PC-3 (cell line): Measurements from ENCODE around the gene IGSF23.
A peak's percentile ranks its signal among the peaks of the same experiment; 100 is the strongest.

Experiments used
- EZH2 ChIP-seq: fragments of 300-600 bp; sonication (generic); IDR thresholded peaks from one replicate; pipeline ENCODE4 v1.6.1; 2017; ENCODE audit warnings: antibody characterized with exemption, mild to moderate bottlenecking, low read length; ENCODE audit not compliant: unreplicated experiment
- EZH2phosphoT487 ChIP-seq: fragments of 300-600 bp; sonication (generic); IDR thresholded peaks from 2 replicates; pipeline ENCODE4 v1.6.1; 2018; ENCODE audit warnings: mild to moderate bottlenecking, antibody characterized with exemption, low read length, borderline replicate concordance
- TF ChIP-seq, protein P1 (sequence below): fragments of 300-600 bp; sonication (generic); conservative IDR thresholded peaks from 2 replicates; pipeline ENCODE4 v1.5.1; 2017; ENCODE audit warnings: antibody characterized with exemption, low read depth, mild to moderate bottlenecking, low read length

DNA sequence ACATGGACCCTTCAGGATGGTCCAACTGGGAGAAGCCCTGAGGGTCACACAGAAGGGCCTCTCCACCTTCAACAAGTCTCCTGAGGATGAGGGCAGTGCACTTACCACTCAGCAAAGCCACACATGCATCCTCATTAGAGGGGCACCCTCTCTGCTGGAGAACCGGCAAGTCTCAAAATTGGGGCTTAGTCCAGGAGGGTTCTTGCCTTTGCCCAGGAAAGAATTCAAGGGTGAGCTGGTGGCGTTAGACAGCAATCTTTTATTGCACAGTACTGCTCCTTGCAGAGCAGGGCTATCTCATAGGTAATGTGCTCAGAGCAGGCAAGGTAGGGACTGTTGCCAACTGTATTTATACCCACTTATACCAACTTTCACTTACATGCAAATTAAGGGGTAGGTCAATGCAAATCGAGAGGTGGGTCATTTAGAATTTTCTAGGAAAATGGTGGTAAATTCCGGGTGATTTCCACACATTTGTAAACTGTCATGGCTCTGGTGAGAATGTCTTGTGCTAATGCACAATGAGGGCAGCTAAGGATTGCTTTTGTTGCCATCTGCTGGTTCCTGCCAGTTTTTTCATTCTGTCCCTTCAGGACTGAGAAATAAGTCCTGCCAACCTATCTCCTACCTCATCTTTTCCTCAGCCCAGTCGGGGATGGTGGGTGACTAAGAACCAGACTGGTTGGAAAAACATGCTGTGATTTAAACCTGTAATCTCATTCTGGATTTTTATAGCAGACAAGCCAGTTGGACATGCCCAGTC lies 27.8 kb upstream of the IGSF23 start:
- no peak for TF ChIP-seq EZH2phosphoT487
- TF ChIP-seq, protein P1, sequence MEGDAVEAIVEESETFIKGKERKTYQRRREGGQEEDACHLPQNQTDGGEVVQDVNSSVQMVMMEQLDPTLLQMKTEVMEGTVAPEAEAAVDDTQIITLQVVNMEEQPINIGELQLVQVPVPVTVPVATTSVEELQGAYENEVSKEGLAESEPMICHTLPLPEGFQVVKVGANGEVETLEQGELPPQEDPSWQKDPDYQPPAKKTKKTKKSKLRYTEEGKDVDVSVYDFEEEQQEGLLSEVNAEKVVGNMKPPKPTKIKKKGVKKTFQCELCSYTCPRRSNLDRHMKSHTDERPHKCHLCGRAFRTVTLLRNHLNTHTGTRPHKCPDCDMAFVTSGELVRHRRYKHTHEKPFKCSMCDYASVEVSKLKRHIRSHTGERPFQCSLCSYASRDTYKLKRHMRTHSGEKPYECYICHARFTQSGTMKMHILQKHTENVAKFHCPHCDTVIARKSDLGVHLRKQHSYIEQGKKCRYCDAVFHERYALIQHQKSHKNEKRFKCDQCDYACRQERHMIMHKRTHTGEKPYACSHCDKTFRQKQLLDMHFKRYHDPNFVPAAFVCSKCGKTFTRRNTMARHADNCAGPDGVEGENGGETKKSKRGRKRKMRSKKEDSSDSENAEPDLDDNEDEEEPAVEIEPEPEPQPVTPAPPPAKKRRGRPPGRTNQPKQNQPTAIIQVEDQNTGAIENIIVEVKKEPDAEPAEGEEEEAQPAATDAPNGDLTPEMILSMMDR = peak; percentile 55
- no peak for TF ChIP-seq EZH2
